ENCODE measurements around the gene TMEM169.
"Not testable (repeated sequence)": the region's sequence is repeated elsewhere in the genome, so short reads cannot be mapped to it uniquely, and the experiment has no call there.

TMEM169 gene

DNA sequence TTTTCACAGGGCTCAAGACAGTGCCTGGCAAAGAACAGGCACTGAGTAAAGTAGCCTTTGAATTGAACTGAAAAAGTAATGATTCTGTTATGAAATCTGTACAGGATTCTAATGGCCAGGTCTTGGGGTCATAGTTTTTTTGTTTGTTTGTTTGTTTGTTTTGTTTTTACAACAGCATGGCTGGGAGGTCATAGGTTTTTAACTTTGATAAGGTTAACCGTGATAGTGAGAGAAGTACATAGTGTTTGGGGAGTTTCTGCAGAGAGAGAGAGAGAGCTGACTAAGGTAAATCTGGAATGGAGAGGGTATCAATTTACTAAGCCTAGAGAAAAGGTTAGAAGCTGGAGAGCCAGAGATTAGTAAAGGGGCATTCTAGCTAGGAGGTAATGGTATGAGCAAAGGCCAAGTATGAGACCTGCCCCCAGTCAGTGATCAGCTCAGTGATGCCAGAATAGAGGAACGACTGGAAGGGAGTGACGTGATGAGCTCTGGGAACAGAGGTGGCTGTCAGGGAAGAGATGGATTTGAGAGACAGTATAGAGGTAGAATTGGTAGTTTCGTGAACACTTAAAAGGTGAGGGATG lies 53.3 kb downstream of the TMEM169 start:
- DNase-seq = no peak

DNA sequence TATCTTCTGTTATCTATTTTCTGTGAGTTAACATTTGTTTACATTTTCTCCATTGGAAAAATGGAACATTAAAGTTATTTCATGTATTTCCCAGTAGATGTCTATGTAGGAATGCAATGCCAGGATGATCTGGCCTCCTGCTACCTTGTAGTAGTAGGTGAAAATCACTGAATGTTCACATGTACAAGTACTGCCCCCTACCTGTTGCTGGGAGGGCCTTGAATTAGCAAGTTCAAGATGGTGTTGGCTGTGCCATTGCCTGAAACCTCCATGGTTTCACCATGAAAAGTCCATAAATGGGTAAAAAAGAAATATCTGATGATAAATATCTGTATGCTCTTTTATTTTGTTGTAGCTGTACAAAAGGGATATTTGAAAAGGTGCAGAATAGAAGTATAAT lies 58.2 kb downstream of the TMEM169 start:
- DNase-seq = no peak

DNA sequence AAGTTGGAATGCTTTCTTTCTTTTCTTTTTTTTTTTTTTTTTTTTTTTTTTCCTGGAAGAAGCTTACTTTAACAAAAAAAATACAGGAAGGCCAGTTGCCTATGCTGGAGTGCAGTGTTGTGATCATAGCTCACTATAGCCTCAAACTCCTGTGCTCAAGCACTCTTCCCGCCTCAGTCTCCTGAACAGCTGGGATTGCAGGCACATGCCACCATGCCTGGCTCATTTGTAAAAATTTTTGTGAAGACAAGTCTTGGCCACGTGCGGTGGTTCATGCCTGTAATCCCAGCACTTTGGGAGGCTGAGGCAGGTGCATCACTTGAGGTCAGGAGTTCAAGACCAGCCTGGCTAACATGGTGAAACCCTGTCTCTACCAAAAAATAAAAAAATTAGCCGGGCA lies 59.8 kb downstream of the TMEM169 start:
- DNase-seq = not testable (repeated sequence)

DNA sequence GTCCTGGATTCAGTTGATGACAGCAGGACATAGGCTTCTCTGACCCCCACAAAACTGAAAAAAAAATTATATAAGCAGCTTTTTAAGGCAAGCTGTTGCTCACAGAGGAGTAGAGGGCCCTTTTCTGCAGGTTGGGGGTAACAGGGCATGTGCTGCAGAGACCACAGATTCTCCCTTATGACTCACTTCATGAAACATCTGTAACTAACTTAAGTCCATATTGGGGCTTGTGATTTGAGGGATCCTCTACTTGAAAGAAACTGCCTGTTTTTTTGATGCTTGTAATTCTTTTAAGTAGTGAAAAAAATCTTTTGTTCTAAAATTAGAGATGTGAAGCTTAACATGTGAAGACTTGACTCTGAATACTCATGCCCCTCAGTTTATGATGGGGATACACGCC lies 60.8 kb downstream of the TMEM169 start:
- no peak for DNase-seq

DNA sequence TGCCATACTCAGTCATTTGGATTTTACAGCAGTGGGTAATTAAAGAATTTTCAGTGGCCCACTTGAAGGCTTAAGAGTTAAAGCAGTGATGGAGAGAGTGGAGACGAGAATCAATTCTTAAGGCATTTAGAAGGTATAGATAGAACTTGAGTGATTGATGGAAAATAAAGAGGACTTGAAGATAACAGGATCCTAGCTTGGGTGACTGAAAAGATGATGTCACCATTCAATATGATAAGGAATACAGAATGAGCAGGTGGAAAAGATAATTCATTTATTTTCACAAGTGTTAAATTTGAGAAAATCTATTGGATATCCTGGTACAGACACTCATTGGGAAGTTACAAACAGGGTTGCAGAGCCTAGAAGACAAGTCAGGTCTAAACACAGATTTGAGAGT lies 62.7 kb downstream of the TMEM169 start:
- no peak for DNase-seq

DNA sequence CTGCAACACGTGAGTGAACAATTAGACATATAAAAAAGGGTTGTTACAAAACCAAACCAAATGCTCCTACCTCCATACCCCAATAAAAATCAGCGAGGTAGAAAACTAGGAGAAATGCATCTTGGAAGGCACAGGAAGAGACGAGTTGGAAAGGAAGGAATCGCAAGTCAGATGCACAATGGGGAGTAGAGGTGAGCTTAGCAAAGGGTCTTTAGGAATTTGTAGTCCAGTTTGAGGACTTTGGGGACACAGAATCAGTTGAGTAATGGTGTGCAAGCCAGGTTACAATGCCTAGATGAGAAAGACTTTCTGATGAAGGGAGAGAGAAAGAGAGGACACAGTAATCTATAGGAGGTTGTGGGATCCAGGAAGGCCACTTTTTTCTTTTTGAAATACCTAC lies 63.1 kb downstream of the TMEM169 start:
- DNase-seq = no peak

DNA sequence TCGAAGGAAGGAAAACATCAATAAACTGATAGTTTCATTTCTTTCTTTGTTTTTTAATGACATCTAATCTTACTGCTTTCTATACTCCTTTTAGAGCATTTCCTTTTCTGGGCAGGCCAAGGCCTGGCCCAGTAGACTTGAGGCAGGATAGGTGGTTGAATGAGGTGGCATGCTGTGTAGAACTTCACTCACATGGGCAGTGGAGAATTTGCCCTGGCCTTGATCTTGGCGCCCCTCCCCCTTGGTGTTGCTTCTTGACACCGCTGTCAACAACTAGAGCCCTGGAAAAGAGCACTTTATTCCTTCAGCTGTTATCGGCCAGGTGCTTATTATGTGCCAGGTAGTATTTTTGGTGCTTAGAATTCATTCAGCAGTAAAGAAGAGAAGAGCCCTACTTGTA lies 64.9 kb downstream of the TMEM169 start:
- no peak for DNase-seq

DNA sequence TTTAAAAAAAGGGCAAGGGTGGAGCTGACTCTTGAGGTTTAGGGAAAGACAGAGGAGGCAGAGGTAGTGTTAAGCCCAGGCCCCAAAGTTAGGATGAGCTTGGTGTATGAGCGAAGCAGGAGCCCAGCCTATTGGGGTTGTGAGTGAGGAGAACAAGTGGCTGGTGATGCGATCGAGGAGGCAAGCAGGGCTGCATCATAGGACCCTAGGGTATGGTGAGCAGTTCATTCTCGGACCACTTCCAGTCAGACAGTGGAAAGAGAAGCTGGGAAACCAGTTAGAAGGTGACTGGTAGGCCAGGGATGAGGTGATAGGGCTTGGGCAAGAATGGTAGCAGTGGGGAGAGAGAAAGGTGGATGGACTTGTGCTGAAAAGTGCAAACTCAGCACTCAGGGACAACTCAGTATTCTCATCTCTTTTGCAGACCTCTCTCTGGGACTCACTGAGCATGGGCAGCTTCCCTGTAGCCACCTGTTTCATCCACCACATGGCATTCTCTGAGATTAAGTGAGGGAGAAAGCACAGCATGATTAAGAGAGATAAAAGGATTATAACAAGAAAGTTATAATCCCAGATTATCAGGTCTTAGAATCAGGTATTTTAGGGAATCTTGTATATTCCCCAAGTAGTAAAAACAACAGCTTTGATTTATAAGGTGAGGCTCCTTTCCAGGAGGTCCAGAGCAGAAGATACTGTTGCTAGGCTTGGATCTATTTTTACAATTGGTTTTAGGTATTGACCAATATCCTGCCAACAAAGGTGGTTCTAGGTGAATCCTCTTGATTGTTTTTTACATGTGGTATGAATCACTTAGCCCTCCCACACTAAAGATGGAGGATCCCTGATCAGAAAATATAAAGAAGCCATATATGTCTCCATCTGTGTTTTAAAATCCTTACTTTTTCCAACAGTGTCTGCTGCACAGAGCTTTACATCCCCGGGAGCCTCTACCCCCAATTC lies 65.7 kb downstream of the TMEM169 start:
- no peak for DNase-seq

DNA sequence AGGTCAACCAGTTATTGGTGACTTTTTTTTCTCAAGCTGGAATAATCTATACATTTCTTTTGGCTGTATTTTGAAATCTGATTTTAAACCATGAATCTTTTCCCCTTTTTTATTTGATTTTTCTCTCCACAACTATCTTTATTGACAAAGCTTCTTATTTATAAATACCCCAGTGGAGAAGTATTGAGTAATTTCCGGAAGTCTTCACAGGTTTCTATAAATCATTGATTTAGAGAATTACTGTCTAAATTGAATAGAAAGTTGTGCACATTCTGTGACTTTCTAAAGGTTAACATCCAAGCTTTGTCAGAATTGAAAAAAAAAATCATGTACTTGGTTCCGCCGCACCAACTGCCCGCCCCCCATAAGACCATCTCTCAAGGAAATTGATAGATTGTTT lies 67.3 kb downstream of the TMEM169 start:
- no peak for DNase-seq

DNA sequence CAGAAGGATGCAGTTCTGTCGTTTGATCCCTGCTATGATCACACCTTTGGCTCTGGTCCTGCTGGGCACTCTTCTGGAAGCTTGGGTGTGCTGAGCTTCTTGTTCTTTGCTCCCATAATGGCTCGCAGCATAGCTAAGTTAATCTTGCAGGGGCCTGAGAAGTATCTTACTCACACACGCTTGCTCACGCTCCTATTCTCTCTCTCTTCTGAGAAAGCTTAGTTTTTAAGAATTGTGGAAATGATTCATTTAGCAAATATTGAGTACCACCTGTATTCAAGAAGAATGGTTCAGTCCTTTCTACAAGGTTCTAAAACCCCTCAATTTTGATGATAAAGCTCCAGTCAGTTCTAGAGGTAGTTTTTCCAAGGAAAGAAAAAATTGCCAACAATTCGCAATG lies 68.0 kb downstream of the TMEM169 start:
- DNase-seq = no peak

DNA sequence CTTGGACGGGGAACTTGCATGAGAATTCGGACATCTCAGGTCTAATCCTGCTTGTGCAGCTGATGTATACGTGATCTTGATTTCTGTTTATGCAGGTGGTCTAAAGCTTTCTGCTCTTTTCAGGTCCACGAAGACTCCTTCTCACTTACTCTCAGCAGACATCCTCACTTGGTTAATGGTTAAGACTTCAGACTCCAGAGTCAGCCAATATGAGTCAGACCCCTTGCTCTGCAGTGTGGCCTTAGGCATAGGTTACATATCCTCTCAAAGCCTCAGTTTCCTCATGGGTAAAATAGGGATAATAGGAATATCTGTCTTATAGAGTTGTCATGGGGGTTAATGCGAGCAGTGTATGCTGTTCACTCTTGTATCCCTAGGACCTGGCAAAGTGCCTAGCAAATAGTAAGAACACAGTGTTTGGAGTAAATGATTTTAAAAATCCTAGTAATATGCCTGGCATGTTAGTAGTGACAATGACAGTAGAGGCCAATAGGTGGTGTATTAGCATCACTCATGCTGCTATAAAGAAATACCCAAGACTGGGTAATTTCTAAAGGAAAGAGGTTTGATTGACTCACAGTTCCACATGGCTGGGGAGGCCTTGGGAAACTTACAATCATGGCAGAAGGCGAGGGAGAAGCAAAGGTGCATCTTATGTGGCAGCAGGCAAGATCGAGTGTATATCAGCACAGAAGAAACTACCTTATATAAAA lies 69.8 kb downstream of the TMEM169 start:
- no peak for DNase-seq
